VCaP (cell line): ENCODE measurements around the gene TM9SF2.

Source experiments
- H3K27ac ChIP-seq: fragments of 450-650 bp; 2 replicates; pipeline ENCODE4 v1.5.1; 2017
- TF ChIP-seq, protein P1 (sequence below): fragments of 450-650 bp; conservative IDR thresholded peaks from 2 replicates; pipeline ENCODE4 v1.5.1; 2017; ENCODE audit warnings: mild to moderate bottlenecking, moderate library complexity

Gene TM9SF2

DNA sequence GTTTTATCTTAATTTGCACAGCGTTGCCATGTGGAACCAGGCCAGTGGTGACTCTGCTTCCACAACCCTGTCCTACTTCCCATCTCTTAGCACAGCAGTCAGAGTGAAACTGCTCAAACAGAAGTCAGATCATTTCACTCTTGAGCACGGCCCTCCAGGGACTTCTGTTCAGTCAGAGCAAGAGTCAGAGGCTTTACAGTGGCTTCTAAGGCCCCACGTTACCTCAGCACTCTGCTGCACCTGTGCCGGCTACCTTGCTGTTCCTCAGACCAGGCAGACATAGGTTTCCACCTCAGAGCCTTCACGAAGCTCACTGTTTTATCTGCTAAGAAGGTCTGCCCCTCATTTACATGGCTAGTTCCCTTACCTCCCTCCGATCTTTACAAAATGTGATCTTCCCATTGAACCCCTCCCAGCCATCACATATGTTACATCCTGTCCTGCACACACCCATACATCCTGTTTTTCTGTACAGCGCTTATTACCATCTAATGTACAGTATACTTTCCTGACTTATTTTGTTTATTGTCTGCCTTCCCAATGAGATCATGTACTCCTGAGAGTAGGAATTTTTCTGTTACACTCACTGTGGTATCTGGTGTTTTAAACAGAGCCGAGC is 41.6 kb downstream of the TM9SF2 start:
- no peak overlapping the region for H3K27ac ChIP-seq
- TF ChIP-seq, protein P1, sequence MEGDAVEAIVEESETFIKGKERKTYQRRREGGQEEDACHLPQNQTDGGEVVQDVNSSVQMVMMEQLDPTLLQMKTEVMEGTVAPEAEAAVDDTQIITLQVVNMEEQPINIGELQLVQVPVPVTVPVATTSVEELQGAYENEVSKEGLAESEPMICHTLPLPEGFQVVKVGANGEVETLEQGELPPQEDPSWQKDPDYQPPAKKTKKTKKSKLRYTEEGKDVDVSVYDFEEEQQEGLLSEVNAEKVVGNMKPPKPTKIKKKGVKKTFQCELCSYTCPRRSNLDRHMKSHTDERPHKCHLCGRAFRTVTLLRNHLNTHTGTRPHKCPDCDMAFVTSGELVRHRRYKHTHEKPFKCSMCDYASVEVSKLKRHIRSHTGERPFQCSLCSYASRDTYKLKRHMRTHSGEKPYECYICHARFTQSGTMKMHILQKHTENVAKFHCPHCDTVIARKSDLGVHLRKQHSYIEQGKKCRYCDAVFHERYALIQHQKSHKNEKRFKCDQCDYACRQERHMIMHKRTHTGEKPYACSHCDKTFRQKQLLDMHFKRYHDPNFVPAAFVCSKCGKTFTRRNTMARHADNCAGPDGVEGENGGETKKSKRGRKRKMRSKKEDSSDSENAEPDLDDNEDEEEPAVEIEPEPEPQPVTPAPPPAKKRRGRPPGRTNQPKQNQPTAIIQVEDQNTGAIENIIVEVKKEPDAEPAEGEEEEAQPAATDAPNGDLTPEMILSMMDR: no peak

GRCh38 chr13:99545361-99545760 is 44.1 kb downstream of the TM9SF2 start:
- TF ChIP-seq, protein P1: no peak

GRCh38 chr13:99545979-99546378 is 44.7 kb downstream of the TM9SF2 start:
- TF ChIP-seq, protein P1: no peak
- no peak overlapping the region for H3K27ac ChIP-seq

More at GRCh38 chr13:99545361-99545760, 44.1 kb downstream of the TM9SF2 start:
- no peak overlapping the region for H3K27ac ChIP-seq

DNA sequence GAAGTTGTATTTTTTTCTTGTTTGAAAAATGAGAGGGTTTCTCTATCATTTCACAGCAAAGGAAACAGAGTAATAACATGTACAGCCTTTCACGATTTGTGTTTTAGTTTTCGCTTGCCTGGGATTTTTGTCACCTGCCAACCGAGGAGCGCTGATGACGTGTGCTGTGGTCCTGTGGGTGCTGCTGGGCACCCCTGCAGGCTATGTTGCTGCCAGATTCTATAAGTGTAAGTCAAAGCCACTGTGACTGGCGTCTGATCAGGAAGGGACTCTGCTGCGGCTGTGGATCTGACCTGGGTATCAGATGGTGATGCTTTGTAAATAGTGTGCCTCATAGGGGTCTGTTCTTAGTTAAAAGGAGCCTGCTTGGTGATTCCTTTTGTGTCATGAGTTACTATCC is 45.6 kb downstream of the TM9SF2 start:
- TF ChIP-seq, protein P1: no peak
- H3K27ac ChIP-seq: no peak overlapping the region

DNA sequence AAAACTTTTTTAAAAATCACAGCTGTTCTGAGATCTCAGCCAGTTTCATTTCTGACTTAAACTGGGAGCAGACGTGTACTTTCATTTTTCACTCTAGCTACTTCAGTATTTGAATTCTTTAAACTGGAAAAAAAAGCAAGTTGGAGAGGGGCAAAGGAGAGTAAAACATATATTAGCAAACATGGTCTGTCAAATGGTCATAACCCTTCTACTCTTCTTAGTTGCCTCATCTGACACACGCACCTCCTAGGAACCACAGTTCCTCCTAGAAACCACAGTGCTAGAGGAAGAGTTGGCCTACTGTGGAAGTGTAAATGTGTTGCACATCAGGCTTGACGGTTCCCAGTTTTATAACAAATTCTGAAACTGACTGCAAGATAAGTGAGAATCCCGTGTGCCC is 47.2 kb downstream of the TM9SF2 start:
- no peak overlapping the region for H3K27ac ChIP-seq
- TF ChIP-seq, protein P1: no peak

DNA sequence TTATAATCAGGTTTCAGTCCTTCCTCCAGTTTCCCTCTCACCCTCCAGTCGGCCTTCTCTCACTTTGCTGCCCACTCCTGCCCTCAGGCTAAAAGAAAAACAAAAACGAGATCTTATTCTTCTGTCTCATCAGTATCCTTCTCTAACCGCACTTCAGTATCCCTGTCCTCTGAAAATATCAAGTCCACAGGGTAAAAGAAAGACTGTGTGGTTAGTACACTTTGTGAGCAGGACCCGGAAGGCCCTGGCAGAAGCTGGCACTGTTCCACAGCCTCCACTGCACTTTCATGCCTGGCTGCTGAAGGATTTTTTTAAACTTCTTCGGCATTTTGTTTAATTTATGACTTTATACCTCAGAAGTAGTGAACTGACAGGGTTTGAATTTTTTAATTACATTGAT is 51.8 kb downstream of the TM9SF2 start:
- TF ChIP-seq, protein P1: no peak
- peak overlapping the region; percentile 35 for H3K27ac ChIP-seq

- TF ChIP-seq, protein P1: no peak
Observed at GRCh38 chr13:99555149-99555548, 53.9 kb downstream of the TM9SF2 start.

More at GRCh38 chr13:99555149-99555548, 53.9 kb downstream of the TM9SF2 start:
- no peak overlapping the region for H3K27ac ChIP-seq
